NCI-H2107 treated with DMSO at 0.1 percent for 48 hours (cell line): ENCODE measurements around the gene CDC20B.
"Not testable (repeated sequence)": the region's sequence is repeated elsewhere in the genome, so short reads cannot be mapped to it uniquely, and the experiment has no call there.

Experiments
- DNase-seq: peaks from one replicate; lab custom pipeline; 2025; ENCODE audit not compliant: unreplicated experiment; lab: John Stamatoyannopoulos, UW

Gene CDC20B

GRCh38 chr5:55160493-55161209 is 12.3 kb downstream of the CDC20B start:
- DNase-seq = no peak

- DNase-seq = peak; percentile 57
Observed at GRCh38 chr5:55159763-55160492, 13.0 kb downstream of the CDC20B start, which contains the start of gene GPX8. TSS of gene GPX8 (plus strand) at chr5:55160171. CDS start at chr5:55160193, 22 bp downstream.

- DNase-seq = no peak
Observed at GRCh38 chr5:55154873-55155272, 18.1 kb downstream of the CDC20B start.

GRCh38 chr5:55151923-55152842 is 20.8 kb downstream of the CDC20B start:
- no peak for DNase-seq

GRCh38 chr5:55149308-55149795 is 23.6 kb downstream of the CDC20B start:
- no peak for DNase-seq

- peak; percentile 79 for DNase-seq
Observed at GRCh38 chr5:55146543-55147151, 26.3 kb downstream of the CDC20B start.

GRCh38 chr5:55146080-55146479 is 26.9 kb downstream of the CDC20B start:
- no peak for DNase-seq

- DNase-seq = no peak
Observed at GRCh38 chr5:55143624-55144023, 29.4 kb downstream of the CDC20B start.

GRCh38 chr5:55141945-55142690 is 30.9 kb downstream of the CDC20B start:
- no peak for DNase-seq

- no peak for DNase-seq
Observed at GRCh38 chr5:55140908-55141665, 31.9 kb downstream of the CDC20B start.

GRCh38 chr5:55136521-55136920 is 36.5 kb downstream of the CDC20B start:
- DNase-seq = no peak

GRCh38 chr5:55134053-55134722 is 38.8 kb downstream of the CDC20B start:
- DNase-seq = no peak

- DNase-seq = no peak
Observed at GRCh38 chr5:55123365-55123764, 49.6 kb downstream of the CDC20B start.

- DNase-seq = no peak
Observed at GRCh38 chr5:55114061-55114460, 58.9 kb downstream of the CDC20B start.

- DNase-seq = no peak
Observed at GRCh38 chr5:55113327-55113726, 59.6 kb downstream of the CDC20B start.

- no peak for DNase-seq
Observed at GRCh38 chr5:55110217-55110616, 62.8 kb downstream of the CDC20B start.

GRCh38 chr5:55108661-55109060 is 64.3 kb downstream of the CDC20B start:
- no peak for DNase-seq

GRCh38 chr5:55105976-55106375 is 67.0 kb downstream of the CDC20B start:
- not testable (repeated sequence) for DNase-seq
